GF-D8 (cell line): ENCODE results near the gene C17orf58.
"Not testable (repeated sequence)": the region's sequence is repeated elsewhere in the genome, so short reads cannot be mapped to it uniquely, and the experiment has no call there.

Source experiments
- DNase-seq: peaks from one replicate; lab custom pipeline; 2025; lab: John Stamatoyannopoulos, UW

Gene C17orf58

DNA sequence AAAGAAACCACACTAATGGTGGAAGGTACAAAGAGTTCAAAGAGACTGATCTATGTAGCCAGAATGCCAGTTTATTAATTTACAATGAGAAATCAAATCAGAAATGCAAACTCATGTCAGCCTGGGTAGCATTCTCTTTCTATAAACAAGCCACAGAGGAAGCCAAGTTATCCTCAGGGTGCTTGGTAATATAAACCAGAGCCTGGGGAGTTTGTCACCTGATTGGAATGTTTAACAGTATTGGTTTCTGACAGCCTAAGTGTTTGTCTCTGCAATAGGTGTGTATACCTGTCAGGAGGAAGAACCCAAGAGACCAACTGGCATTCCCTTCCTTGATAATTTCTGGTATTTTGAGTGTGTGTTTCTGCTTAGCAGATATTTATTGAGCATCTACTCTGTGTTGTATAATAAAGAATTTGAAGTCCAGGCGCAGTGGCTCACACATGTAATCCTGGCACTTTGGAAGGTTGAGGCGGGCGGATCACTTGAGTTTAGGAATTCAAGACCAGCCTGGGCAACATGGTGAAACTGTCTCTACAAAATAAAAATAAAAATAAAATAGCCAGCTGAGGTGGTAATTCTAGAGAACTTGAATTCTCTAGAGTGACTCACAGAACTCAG, 3.1 kb upstream of the C17orf58 start:
- no peak for DNase-seq

DNA sequence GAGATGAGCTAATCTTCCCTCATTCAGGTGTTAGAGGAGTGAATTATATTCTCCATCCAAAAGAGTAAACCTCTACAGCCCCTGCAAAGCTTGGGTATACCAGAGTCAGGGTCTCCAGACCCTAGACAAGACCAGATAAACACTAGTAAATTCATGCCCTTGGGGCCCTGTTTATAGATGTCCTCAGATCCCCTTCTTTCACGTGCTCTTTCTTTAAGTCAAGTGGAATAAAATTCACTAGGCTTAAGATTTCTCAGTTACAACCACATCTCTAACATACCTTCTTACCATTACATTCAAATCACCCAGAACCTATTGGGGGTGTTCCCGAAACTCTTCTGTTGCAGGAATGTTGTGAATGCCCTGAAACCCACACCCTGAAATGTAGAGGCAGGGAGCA, 2.2 kb upstream of the C17orf58 start:
- no peak for DNase-seq

DNA sequence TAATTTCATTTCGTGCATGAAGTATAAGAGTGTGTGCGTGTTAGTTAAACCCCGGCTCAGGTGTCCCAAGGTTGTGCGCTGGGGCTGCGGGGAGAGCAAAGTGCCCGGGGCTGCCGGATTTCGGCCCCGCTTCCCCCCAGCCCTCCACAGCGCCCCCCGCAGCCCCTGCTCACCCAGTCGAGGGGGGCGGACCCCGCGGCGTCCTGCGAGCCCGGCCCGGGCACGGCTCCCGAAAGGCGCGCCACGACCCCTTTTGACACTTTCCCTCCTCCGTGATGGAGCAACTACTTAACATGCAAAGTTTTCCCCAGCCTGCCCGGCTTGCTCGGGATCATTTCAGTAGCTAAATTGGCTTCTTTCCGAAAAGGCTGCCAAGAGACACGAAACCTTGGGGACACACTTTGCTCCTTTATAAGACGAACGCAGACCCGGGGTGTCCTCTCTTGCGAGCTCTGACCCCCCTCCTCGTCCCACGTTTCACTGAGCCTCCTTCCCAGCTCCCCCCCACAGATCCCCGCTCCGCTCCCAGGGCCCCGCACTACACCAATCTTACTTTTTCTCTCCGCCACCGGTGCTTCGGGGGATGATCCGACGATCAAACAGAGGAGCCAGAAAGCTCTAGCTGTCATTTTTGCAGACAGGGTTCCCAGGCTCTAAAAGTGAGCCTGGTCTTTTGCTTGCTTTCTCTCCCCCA, 552 bp downstream of the C17orf58 start:
- DNase-seq: no peak

DNA sequence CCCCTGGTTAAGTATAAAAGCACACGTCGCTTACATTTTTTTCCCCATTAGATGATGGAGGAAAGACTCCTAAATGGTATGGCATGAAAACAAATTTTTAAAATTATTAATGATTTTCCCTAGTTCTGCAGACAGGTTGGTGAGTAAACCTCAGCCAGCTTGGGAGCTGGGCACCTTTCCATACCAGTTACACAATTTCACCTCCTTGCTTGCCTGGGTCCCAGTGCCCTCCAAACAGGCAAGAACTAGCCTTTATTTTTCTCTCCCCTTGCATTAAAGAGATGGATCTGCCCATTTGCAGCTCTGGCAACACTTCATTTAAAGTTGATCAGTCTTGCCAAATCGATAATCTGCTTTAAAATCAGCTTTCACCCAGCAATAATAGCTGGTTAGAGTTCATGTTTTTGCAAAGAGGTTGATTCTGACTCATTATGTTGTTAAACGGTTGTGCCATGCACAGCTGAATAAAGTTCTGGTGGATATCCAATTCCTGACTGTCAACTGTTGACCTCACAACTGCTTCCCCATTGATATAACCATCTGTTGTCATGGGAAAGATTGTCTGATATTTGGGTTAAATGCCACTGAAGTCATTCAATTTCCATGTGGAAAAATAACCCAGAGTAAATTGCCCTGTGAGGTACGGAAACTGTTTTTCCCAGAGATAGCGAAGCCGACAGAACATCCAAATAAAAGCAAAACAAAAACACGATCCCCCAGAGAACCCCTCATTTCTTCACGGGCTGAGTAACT, 1.3 kb downstream of the C17orf58 start:
- DNase-seq: no peak

DNA sequence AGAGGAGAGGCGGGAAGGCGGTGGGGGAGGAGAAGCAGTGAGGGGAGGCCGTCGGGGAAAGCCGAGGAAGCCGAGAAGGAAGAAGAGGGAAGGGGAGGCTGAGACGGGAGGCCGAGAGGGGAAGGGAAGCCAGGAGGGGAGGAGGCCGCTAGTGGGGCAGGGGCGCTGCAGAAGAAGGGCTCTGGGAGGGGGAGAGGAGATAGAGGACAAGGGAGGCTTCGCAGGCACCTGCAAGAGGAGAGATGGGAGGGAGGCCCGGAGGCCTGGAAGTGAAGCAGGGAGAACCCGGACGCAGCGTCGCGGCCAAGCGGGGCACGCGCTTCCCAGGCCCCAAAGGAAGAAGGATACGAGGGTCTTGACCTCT, 2.3 kb downstream of the C17orf58 start:
- DNase-seq: no peak

DNA sequence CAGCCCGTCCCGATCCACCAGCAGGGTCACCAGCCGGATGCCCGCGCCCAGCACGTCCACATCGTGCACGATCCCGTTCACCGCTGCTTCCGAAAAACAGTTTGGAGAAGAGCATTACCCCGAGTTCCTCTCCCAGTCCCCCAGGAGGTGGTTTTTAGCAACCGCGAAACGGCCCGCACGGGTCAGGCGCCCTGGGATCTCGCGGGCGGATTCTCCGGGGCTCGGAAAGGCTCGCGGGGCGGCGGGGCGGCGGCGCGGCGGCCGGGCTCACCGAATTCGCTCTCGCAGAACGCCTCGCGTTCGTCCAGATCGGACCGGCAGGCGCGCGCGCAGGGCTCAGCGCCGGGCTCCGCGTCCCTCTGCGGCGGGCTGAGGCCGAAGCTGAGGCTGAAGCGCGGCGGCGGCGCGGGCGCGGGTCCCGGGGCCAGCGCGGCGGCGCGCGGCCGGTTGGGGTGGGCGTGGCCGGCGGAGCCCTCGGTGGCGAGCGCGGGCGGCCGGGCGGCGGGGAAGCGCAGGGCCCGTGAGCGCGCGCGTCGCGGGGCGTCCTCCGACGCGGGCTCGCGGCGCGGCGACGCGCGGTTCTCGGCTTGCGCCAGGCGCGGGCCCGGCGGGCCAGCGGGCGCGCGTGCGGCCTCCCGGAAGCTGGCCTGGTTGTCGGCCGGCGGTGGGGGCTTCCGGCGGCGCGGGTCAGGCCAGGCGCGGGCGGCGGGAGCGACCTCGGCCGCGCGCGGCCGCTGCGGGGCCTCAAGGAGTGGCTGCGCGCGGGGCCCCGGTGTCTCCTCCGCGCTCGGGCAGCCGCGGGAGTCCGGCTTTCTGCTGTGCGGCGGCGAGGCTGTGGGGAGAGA, 2.9 kb downstream of the C17orf58 start:
- DNase-seq: peak; percentile 57

DNA sequence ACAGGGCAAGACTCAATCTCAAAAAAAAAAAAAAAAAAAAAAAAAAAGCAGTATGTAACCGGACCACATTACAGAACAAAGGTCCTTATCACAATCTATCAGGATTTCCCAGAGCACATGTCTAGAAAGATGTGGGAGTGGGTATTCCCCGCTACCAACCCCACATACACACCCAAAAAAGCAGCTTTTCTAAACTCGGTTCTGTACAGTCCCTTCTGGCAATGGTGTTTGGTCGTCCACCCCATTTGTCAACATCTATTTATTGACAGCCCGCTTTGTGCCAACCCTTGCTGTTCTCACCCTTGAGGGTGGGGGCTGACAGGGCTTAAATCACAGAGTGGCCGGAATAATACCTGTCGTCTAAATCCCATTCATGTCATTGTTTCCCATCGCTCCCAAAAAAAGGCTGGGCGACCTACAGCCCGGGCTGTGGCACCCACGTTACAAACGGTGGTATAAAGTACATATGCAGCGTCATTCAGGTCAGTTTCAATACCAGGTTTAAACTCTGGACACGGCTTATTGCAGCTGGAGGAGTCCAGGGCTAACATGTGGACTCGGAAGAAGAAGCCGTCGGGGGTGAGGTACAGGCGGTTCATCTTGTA, 3.6 kb downstream of the C17orf58 start:
- no peak for DNase-seq

DNA sequence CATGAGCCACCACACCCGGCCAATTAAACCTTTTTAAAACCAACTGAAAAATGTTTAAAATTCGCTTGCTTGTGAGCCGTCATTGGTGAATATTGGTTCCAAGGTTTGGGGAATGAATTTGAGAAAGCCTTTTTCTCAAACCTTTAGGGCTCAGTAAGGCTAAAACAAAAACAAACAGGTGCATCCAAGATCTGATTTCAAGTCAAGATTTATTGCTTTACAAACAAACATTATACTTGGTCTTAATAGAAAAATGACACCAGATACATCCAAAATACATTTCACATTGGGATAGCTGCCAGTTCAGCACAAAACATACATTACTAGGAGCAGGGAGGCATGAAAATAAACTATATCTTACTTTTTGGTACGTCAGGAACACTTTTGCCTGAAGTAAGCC, 5.4 kb downstream of the C17orf58 start:
- no peak for DNase-seq

DNA sequence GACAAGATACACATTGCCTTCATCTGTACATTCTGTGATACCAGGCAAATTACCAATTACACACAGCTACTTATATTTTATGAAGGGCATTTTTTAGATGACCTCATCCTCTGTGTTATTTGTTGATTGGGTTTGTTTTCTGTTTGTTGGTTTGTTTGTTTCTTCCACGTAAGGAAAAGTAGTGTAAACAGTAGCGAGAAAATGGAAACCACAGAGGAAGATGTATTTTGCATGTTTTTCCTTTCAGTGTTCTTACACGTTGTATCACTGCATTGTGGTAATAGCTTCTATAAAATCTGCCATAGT, 12.9 kb downstream of the C17orf58 start:
- DNase-seq: no peak

DNA sequence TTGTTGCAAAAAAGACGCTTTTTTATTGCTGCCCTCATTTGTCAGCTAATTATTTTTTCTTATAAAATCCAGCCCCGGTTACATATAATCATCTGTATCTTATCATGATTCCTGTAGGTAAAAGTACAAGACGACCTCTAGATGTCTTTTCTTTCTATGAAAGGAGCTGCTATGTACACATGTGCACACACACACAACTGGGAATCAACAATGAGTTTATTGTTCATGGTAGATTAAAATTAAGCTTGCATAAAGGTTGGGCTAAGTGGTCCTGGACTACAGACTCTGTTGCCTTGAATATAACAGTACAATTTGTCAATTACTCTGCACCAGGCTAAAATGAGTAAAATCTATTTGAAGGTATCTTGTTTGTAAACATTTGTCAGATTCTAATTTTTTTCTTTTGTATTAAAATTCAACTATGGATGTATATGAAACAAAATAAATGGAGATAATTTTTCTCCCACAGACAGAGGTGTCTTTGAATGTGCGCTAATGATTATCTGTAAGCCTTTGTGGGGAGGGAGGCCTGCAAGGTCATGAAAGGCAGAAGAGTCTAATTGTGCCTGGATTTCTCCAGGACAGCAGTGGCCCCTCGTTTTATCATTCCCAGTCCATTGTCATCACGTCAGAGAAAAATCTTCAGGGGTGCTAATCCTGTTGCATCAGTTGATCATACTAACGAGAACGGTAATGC, 13.4 kb downstream of the C17orf58 start:
- no peak for DNase-seq

DNA sequence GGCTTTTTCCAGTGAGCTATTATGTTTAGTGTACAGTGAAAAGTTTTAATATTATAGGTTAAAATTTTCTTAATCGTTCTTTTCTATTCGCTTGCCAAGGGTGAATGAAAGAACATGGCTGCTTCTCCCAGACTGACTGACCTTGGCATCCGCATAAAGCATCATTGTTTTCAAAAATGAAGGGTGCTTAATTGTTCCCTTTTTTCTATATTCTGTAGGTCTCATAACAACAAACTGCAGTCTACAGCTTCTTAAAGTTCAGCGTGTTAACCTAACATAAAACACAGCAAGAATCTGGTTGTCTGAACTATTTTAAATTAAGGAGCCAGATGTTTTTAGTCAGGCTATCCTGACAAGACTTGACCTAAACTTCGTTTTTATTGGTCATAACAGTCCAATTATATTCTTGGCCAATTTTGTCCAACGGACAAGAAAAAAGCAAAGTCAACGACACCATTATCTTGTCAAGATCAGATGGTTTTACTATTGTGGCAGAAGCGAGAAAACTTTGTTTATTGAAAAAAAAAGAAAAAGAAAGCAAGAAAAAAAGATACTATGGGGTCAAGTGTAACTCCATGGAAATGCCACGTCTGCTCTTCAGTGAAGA, 14.1 kb downstream of the C17orf58 start:
- DNase-seq: no peak

DNA sequence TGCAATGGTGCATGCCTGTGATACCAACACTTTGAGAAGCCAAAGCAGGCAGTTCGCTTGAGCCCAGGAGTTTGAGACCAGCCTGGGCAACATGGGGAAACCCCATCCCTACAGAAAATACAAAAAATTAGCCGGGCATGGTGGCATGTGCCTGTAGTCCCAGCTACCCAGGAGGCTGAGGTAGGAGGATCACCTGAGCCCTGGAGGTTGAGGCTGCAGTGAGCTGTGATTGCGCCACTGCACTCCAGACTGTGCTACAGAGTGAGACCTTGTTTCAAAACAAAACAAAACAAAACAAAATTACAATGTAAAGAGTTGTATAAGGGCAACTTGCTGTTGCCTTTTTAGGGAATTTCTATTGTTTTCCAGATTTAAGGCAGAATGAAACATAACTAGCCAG, 15.4 kb downstream of the C17orf58 start:
- not testable (repeated sequence) for DNase-seq

DNA sequence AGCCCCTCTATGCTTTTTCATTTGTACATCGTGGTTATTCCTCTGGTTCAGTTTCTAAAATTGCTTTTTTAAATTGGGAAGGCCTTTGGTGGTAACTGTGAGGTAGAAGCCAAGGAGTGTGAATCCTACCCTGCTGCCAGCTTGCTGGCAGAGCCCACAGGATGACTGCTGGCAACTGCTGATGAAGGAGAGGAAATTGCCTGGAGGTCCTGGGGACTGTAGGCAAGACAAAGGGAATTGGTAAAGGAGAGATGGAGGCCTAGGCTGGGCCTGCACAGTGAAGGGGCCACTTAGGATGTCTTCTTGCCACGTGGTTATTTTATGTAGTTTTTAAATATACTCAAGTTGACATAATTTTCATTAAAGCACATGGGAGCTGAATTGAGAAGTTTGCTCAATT, 15.8 kb downstream of the C17orf58 start:
- DNase-seq: no peak

DNA sequence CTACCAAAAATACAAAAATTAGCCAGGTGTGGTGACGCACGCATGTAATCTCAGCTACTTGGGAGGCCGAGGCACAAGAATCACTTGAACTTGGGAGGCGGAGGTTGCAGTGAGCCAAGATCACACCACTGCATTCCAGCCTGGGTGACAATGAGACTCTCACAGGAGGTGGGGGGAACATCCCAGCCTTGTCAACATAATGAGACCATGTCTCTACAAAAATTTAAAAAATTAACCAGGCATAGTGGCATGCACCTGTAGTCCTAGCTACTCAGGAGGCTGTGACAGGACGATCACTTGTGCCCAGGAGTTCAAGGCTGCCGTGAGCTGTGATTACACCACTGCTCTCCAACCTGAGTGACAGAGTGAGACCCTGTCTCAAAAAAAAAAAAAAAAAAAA, 20.0 kb downstream of the C17orf58 start:
- not testable (repeated sequence) for DNase-seq

DNA sequence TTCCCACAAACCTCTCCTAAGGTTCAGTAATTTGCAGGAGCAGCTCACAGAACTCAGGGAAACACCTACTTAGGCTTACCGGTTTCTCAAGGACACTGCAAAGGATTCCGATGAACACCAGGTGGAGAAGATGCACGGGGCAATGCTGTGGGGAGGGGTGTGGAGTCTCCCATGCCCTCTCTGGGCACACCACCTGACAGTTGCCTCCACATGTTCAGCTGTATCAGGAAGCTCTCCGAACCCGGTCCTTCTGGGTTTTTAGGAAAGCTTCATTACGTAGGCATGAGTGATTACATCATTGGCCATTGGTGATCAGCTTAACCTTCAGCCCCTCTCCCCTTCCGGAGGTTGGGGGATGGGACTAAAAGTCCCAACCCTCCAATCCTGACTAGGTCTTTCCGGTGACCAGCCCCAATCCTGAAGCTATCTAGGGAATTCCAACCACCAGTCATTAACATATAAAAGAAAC, 21.6 kb downstream of the C17orf58 start:
- DNase-seq: no peak

DNA sequence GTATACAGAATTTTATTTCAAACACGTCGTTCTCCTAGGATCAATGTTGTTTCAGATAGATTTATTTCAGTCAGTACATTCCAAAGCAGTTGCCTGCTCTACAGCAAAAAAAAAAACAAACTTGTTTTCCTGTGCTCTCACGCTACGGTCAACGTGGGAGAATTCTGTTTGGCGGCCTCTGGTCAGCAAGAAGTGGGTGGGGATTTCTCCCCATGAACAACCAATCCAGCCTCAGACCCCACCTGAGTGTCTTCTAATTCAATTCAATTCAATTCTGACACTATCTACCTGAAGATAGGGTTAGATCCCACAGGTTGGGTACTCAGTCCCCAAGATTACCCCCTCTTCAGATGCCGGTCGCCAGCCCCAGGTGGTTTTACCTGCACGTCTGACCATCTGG, 22.1 kb downstream of the C17orf58 start:
- no peak for DNase-seq

DNA sequence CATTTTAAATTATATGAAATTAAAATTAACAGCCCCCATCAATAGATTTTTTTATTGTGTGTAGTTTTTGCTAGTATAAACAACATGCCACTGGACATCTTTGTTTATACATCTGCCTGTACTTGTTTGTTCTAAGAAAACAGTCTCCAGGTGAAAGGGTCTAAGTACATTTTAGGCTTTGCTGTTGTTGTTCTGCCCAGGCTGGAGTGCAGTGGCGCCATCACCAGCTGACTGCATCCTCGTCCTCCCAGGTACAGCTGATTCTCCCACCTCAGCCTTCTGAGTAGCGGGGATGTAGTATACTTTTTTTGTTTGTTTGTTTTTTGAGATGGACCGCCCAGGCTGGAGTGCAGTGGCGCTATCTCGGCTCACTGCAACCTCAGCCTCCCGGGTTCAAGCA, 25.5 kb downstream of the C17orf58 start:
- no peak for DNase-seq

DNA sequence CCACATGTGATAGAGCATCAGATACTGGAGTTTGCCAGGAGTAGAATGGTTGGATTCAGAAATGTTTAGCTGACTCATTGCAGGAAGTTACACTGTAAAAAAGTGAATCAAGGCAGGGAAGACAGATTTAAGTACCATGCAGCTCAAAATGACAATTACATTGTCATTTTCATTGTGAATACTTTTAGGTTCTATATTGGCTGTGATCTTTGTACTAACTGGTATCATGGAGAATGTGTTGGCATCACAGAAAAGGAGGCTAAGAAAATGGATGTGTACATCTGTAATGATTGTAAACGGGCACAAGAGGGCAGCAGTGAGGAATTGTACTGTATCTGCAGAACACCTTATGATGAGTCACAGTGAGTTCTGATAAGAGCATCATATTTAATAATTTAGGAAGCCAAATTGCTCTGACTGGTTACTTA, 33.1 kb downstream of the C17orf58 start:
- peak; percentile 19 for DNase-seq

DNA sequence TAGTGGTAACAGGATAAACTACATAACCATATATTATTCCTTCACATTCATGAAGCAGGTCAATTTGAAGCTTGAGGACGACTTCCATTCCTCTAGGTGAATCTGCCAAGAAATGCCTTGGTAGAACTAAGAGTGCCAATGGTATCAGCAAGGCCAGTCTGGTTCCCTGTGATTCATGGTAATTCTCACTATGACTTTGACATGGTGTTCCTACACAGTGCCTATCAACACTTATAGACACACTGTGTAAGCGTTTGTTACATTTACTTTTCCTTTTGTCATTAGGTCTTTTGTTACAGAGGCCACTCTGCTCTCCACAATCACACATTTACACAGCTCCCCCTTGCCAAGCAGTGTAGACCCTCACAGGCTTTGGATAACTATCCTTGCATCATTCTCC, 34.1 kb downstream of the C17orf58 start:
- not testable (repeated sequence) for DNase-seq

DNA sequence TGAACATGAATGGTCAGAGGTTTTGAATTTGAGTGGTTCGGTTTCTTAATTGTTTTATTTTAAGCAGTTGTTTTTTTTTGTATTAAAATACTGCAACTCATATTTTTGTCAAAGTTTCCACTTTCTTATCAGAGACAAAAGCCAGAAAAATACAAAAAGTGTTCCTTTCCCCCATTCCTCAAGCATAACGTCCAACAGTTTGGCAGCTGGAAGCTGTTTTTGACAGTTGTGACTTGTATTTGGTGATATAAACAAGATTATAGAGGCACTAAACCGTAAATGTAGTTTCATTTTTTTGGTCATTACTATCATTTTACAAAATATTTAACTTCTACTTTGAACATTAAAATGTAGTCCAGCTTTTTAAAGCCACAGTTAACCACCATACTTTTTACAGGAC, 36.0 kb downstream of the C17orf58 start:
- not testable (repeated sequence) for DNase-seq

DNA sequence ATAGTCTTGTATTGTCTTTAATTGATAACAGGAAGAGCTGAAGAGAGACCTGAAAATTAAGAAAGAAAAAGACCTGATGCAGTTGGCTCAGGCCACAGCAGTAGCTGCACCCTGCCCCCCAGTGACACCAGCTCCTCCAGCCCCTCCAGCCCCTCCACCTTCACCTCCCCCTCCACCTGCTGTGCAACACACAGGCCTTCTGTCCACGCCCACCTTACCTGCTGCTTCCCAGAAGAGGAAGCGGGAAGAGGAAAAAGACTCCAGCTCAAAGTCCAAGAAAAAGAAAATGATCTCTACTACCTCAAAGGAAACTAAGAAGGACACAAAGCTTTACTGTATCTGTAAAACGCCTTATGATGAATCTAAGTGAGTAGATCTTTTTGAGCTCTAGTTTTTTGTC, 36.8 kb downstream of the C17orf58 start:
- DNase-seq: no peak
